HepG2 (cell line): Measurements from ENCODE around the gene KLHL11. TPM values are rescaled to one million over a fixed set of nuclear protein-coding genes. Genes with fewer than 3 reads are reported as not detected.

Experiments used
- ATAC-seq: fragments of 200-7000 bp; cut with Tn5 transposase; 3 replicates; pipeline ENCODE4 v1.9.1; 2020; ENCODE audit warnings: mild to moderate bottlenecking, moderate library complexity
- BruUV-seq: library from RNA; stranded (reverse); fragments of 400-500 nt; replicated peaks from 2 replicates; lab custom pipeline; 2021; lab: Mats Ljungman, UMichigan
- CTCF ChIA-PET: fragments of 300-600 bp; formaldehyde crosslinking; extraction: SDS; loops from one replicate; lab custom pipeline; 2021; ENCODE audit warnings: low total read pairs, inconsistent platforms, low intra/inter-chr PET ratio; lab: Yijun Ruan, JAX
- POLR2A ChIA-PET: fragments of 350-600 bp; sonication (Branson Sonifier 250); formaldehyde crosslinking; loops from one replicate; lab custom pipeline; 2020; ENCODE audit warnings: antibody characterized with exemption, inconsistent platforms; lab: Yijun Ruan, JAX
- DNase-seq: peaks from one replicate; pipeline ENCODE4 v3.0.0-alpha.2; 2015; ENCODE audit warnings: low spot score
- FAIRE-seq: peaks from 3 replicates; lab custom pipeline; 2011; peaks lifted over from hg19 to GRCh38; lab: Jason Lieb, UNC
- H2AFZ ChIP-seq: one replicate; pipeline ENCODE4 v1.6.1; 2011; ENCODE audit warnings: low read length, inconsistent platforms
- H3K27ac ChIP-seq: fragments of 300-600 bp; 3 replicates; pipeline ENCODE4 v1.8.0; 2011; ENCODE audit warnings: mixed run types, mild to moderate bottlenecking, mixed read lengths, low read length, inconsistent platforms; ENCODE audit not compliant: insufficient read depth; ENCODE audit errors: extremely low read length
- H3K27me3 ChIP-seq, 2 experiments: fragments of 200-600 bp in 1 of 2; 2 replicates in 1 of 2; 3 replicates in 1 of 2; pipeline versions ENCODE4 v1.6.0 to v1.8.0; 2011; ENCODE audit warnings: low read length in 2 of 2, mild to moderate bottlenecking in 2 of 2, moderate library complexity in 2 of 2, inconsistent platforms in 1 of 2; ENCODE audit not compliant: insufficient read depth in 2 of 2, control insufficient read depth in 1 of 2
- H3K36me3 ChIP-seq, 2 experiments: fragments of 200-600 bp in 1 of 2; replicated peaks in 1 of 2; 2 replicates in 1 of 2; 3 replicates in 1 of 2; pipeline versions ENCODE4 v1.5.1 to v1.8.0; 2011; ENCODE audit warnings: low read length in 2 of 2, inconsistent platforms in 1 of 2; ENCODE audit not compliant: insufficient read depth in 2 of 2, control insufficient read depth in 1 of 2
- H3K4me1 ChIP-seq: 2 replicates; pipeline ENCODE4 v1.5.1; 2012; ENCODE audit warnings: low read length, inconsistent platforms; ENCODE audit not compliant: insufficient read depth
- H3K4me2 ChIP-seq: 2 replicates; pipeline ENCODE4 v1.6.0; 2011; ENCODE audit warnings: low read depth, low read length, inconsistent platforms
- H3K4me3 ChIP-seq, 3 experiments: fragments of 200-600 bp in 1 of 3; sonication (generic), shearing (Covaris generic) in 1 of 3; replicated peaks in 1 of 3; 2 replicates each; pipeline ENCODE4 v1.5.1; 2011 to 2016; ENCODE audit warnings: low read length in 3 of 3, inconsistent platforms in 2 of 3, low read depth in 2 of 3, mild to moderate bottlenecking in 2 of 3, control low read depth in 1 of 3, mixed read lengths in 1 of 3; ENCODE audit not compliant: insufficient read depth in 1 of 3
- H3K79me2 ChIP-seq: one replicate; pipeline ENCODE4 v1.6.1; 2011; ENCODE audit warnings: low read length, inconsistent platforms; ENCODE audit not compliant: insufficient read depth
- H3K9ac ChIP-seq: 2 replicates; pipeline ENCODE4 v1.6.0; 2011; ENCODE audit warnings: mild to moderate bottlenecking, low read depth, low read length, inconsistent platforms; ENCODE audit not compliant: insufficient read depth
- H3K9me3 ChIP-seq: 2 replicates; pipeline ENCODE4 v1.5.1; 2012; ENCODE audit warnings: mild to moderate bottlenecking, low read length
- H4K20me1 ChIP-seq: 2 replicates; pipeline ENCODE4 v1.6.0; 2011; ENCODE audit warnings: inconsistent platforms, mild to moderate bottlenecking, low read length, moderate library complexity; ENCODE audit not compliant: insufficient read depth
- FOSL1 ChIP-seq: sonication (generic); formaldehyde crosslinking; IDR thresholded peaks from 2 replicates; pipeline ENCODE4 v1.9.0; 2021; ENCODE audit warnings: missing genetic modification reagents, borderline replicate concordance
- HIVEP1 ChIP-seq: sonication (generic); formaldehyde crosslinking; IDR thresholded peaks from 2 replicates; pipeline ENCODE4 v1.4.0; 2020; ENCODE audit warnings: mild to moderate bottlenecking, missing genetic modification reagents
- MYNN ChIP-seq: sonication (generic); formaldehyde crosslinking; IDR thresholded peaks from 2 replicates; pipeline ENCODE4 v1.4.0; 2020; ENCODE audit warnings: mild to moderate bottlenecking, low read depth, missing genetic modification reagents
- RAD21 ChIP-seq: fragments of 450-650 bp; formaldehyde crosslinking; IDR thresholded peaks from 2 replicates; pipeline ENCODE4 v1.5.0; 2020; ENCODE audit warnings: mild to moderate bottlenecking
- RBM22 ChIP-seq: fragments of 200-400 bp; formaldehyde crosslinking; optimal IDR thresholded peaks from 2 replicates; pipeline ENCODE3; 2017; ENCODE audit warnings: mild to moderate bottlenecking, low read length, moderate library complexity
- RFXAP ChIP-seq: sonication (generic); formaldehyde crosslinking; IDR thresholded peaks from 2 replicates; pipeline ENCODE4 v1.4.0; 2020; ENCODE audit warnings: missing genetic modification reagents, borderline replicate concordance
- ZBTB2 ChIP-seq: sonication (generic); formaldehyde crosslinking; IDR thresholded peaks from 2 replicates; pipeline ENCODE4 v1.8.0; 2022; ENCODE audit warnings: low read depth, missing genetic modification reagents
- ZNF550 ChIP-seq: sonication (generic); formaldehyde crosslinking; IDR thresholded peaks from 2 replicates; pipeline ENCODE4 v1.4.0; 2020; ENCODE audit warnings: mild to moderate bottlenecking, missing genetic modification reagents, borderline replicate concordance
- ZNF619 ChIP-seq: sonication (generic); formaldehyde crosslinking; IDR thresholded peaks from 2 replicates; pipeline ENCODE4 v1.4.0; 2020; ENCODE audit warnings: mild to moderate bottlenecking, missing genetic modification reagents
- ZNF782 ChIP-seq: sonication (generic); formaldehyde crosslinking; IDR thresholded peaks from 2 replicates; pipeline ENCODE4 v1.4.0; 2020; ENCODE audit warnings: missing genetic modification reagents, mild to moderate bottlenecking, borderline replicate concordance
- WGBS: methylation state at CpG from one replicate; pipeline ENCODE4 v1.1.6; 2017; ENCODE audit warnings: low lambda C conversion rate; 5-methylcytosine and 5-hydroxymethylcytosine counted together
- in situ Hi-C: cut with HindIII; loops from 2 replicates; pipeline ENCODE4 v1.10.0; 2017; ENCODE audit warnings: low pct_unique_long_range_greater_than_20kb; ENCODE audit not compliant: extremely low pct_ligation_motif_present
- intact Hi-C: fragments of 100-400 bp; cut with micrococcal nuclease; formaldehyde crosslinking; loops from one replicate; pipeline ENCODE4 v1.10.0; 2022; ENCODE audit not compliant: unreplicated experiment
- polyA plus RNA-seq, 8 experiments: library from polyadenylated mRNA; depleted of rRNA in 3 of 8; stranded (reverse) in 7 of 8; unstranded in 1 of 8; fragments of >200 nt; fragmentation: Illumina TruSeq in 4 of 8; extraction: Trizol in 4 of 8; gene quantifications; 2 replicates each; pipeline versions ENCODE4 v1.2.1 to v1.2.3, GENCODE V29; 2011 to 2016; ENCODE audit warnings: low read depth in 4 of 8, missing spikeins in 1 of 8, mixed read lengths in 1 of 8; ENCODE audit not compliant: insufficient read depth in 1 of 8
- total RNA-seq, 5 experiments: library from RNA; depleted of rRNA; stranded (reverse); fragments of >200 nt; fragmentation: Illumina TruSeq; extraction: Trizol; gene quantifications; 2 replicates each; pipeline ENCODE4 v1.2.3, GENCODE V29; 2016; ENCODE audit warnings: low read depth in 1 of 5

KLHL11 gene
- total and polyA plus RNA-seq, 2 of the 13 experiments (the other 11 are each of a cell fraction or from before 2014, with no cell fraction given) = 7.7 to 27.5 TPM

- TF ChIP-seq HIVEP1 (CRISPR knock-in tag) (0 out of 2 replicates have a peak, but pooled peaks have one; percentile 22), RAD21 (CRISPR knock-in tag) (0 out of 2 replicates have a peak, but pooled peaks have one; percentile 49)
These were observed 20.5 kb upstream of the KLHL11 start (continued) for GRCh38 chr17:41885733-41886132.

GRCh38 chr17:41882756-41883155, 17.5 kb upstream of the KLHL11 start:
- POLR2A ChIA-PET = interaction anchor here (1.2 kb wide), 1 partner anchor 17 kb away, joined by 3 read pairs; the partner anchor contains the start of gene KLHL11

More at GRCh38 chr17:41882756-41883155, 17.5 kb upstream of the KLHL11 start:
- intact Hi-C loops = no loop called here
- ATAC-seq (no peak), DNase-seq (no peak), FAIRE-seq (no peak)
- TF ChIP-seq ZNF619 (CRISPR knock-in tag) (no peak), ZNF550 (CRISPR knock-in tag) (no peak), FOSL1 (no peak), ZBTB2 (CRISPR knock-in tag) (no peak), RBM22 (peak; percentile 33), RFXAP (CRISPR knock-in tag) (no peak), ZNF782 (CRISPR knock-in tag) (no peak), MYNN (no peak)
- Histone ChIP-seq H3K27ac (no peak overlapping the region), H3K9ac (no peak overlapping the region), H3K79me2 (no peaks in the 10 kb centered on the region), H3K4me2 (no peak overlapping the region), H4K20me1 (no peaks in the 10 kb centered on the region), H3K4me3 (no peak overlapping the region), H2AFZ (no peak overlapping the region), H3K36me3 (peaks cover 51 to 93% of the 10 kb centered on the region in 2 experiments), H3K27me3 (no peaks in the 10 kb centered on the region), H3K4me1 (no peaks in the 10 kb centered on the region), H3K9me3 (no peaks in the 10 kb centered on the region)
- no TSS peak for BruUV-seq
- in situ Hi-C loops = no loop called here
- CTCF ChIA-PET = no interaction called here
- WGBS = 90% methylated on average over 6 of the region's 6 CpGs
